GM21786 (cell line): ENCODE measurements around the gene SVIL.
"Not testable (repeated sequence)": the region's sequence is repeated elsewhere in the genome, so short reads cannot be mapped to it uniquely, and the experiment has no call there.

Experiments used
- ATAC-seq: cut with Tn5 transposase; IDR thresholded peaks from one replicate; pipeline ENCODE4 v1.9.1; 2021; ENCODE audit not compliant: unreplicated experiment

The SVIL gene

GRCh38 chr10:29522061-29522855, 112.5 kb downstream of the SVIL start:
- no peak for ATAC-seq

GRCh38 chr10:29519659-29520058, 115.1 kb downstream of the SVIL start:
- no peak for ATAC-seq

- ATAC-seq = no peak
Observed at GRCh38 chr10:29517352-29517923, 117.3 kb downstream of the SVIL start.

- ATAC-seq = not testable (repeated sequence)
Observed at GRCh38 chr10:29516309-29516932, 118.3 kb downstream of the SVIL start.

- ATAC-seq = not testable (repeated sequence)
Observed at GRCh38 chr10:29515879-29516278, 118.9 kb downstream of the SVIL start.

GRCh38 chr10:29515104-29515503, 119.7 kb downstream of the SVIL start:
- not testable (repeated sequence) for ATAC-seq

GRCh38 chr10:29514306-29514705, 120.5 kb downstream of the SVIL start:
- no peak for ATAC-seq

- ATAC-seq = no peak
Observed at GRCh38 chr10:29512425-29512974, 122.3 kb downstream of the SVIL start.

- ATAC-seq = not testable (repeated sequence)
Observed at GRCh38 chr10:29511806-29512205, 123.0 kb downstream of the SVIL start.

GRCh38 chr10:29510483-29511157, 124.2 kb downstream of the SVIL start:
- not testable (repeated sequence) for ATAC-seq

GRCh38 chr10:29508554-29509244, 126.1 kb downstream of the SVIL start:
- no peak for ATAC-seq

- ATAC-seq = not testable (repeated sequence)
Observed at GRCh38 chr10:29507750-29508149, 127.0 kb downstream of the SVIL start.

GRCh38 chr10:29506324-29506921, 128.3 kb downstream of the SVIL start:
- not testable (repeated sequence) for ATAC-seq

GRCh38 chr10:29502351-29502750, 132.4 kb downstream of the SVIL start:
- no peak for ATAC-seq

- no peak for ATAC-seq
Observed at GRCh38 chr10:29501692-29502091, 133.1 kb downstream of the SVIL start.

GRCh38 chr10:29499993-29500537, 134.7 kb downstream of the SVIL start:
- ATAC-seq = no peak

GRCh38 chr10:29496341-29497162, 138.2 kb downstream of the SVIL start:
- ATAC-seq = no peak

- no peak for ATAC-seq
Observed at GRCh38 chr10:29495366-29495765, 139.4 kb downstream of the SVIL start.

- ATAC-seq = no peak
Observed at GRCh38 chr10:29493697-29494096, 141.1 kb downstream of the SVIL start.
